Neural progenitor cell (in vitro differentiated cells): Measurements from ENCODE around the gene DDX18. TPM values are rescaled to one million over a fixed set of nuclear protein-coding genes. Genes with fewer than 3 reads are reported as not detected.

ENCODE experiments used
- DNase-seq: peaks from one replicate; pipeline ENCODE4 v3.0.0-alpha.2; 2016; ENCODE audit warnings: low spot score
- H2AFZ ChIP-seq: fragments of 200-600 bp; sonication (generic); replicated peaks from 2 replicates; pipeline ENCODE4 v1.6.1; 2016; ENCODE audit warnings: antibody characterized with exemption
- H3F3A ChIP-seq: fragments of 200-600 bp; sonication (generic); 2 replicates; pipeline ENCODE4 v1.6.1; 2016; ENCODE audit warnings: antibody characterized with exemption, low read depth
- H3K27ac ChIP-seq: fragments of 200-600 bp; sonication (generic); 2 replicates; pipeline ENCODE4 v1.5.1; 2016; ENCODE audit warnings: mild to moderate bottlenecking
- H3K27me3 ChIP-seq: fragments of 200-600 bp; sonication (generic); 2 replicates; pipeline ENCODE4 v1.6.1; 2016; ENCODE audit warnings: mild to moderate bottlenecking, moderate library complexity
- H3K36me3 ChIP-seq: fragments of 200-600 bp; sonication (generic); 2 replicates; pipeline ENCODE4 v1.5.1; 2016
- H3K4me1 ChIP-seq: fragments of 200-600 bp; sonication (generic); 2 replicates; pipeline ENCODE4 v1.6.1; 2016; ENCODE audit warnings: mixed run types
- H3K4me2 ChIP-seq: fragments of 200-600 bp; sonication (generic); 2 replicates; pipeline ENCODE4 v1.6.1; 2016
- H3K4me3 ChIP-seq: fragments of 200-600 bp; sonication (generic); 2 replicates; pipeline ENCODE4 v1.5.1; 2016
- H3K79me2 ChIP-seq: fragments of 200-600 bp; sonication (generic); 2 replicates; pipeline ENCODE4 v1.6.1; 2016; ENCODE audit warnings: low read depth
- H3K9ac ChIP-seq: fragments of 200-600 bp; sonication (generic); 2 replicates; pipeline ENCODE4 v1.6.1; 2016
- H3K9me3 ChIP-seq: fragments of 200-600 bp; sonication (generic); 2 replicates; pipeline ENCODE4 v1.5.1; 2016; ENCODE audit warnings: low read depth
- H4K20me1 ChIP-seq: fragments of 200-600 bp; sonication (generic); 2 replicates; pipeline ENCODE4 v1.6.1; 2016; ENCODE audit warnings: low read depth
- H3K27ac Mint-ChIP-seq: 3 replicates; pipeline ENCODE4 v1.8.0; 2021; ENCODE audit warnings: mixed read lengths
- H3K27me3 Mint-ChIP-seq: 2 replicates; pipeline ENCODE4 v1.8.0; 2022; ENCODE audit warnings: low read depth, mild to moderate bottlenecking, inconsistent platforms, moderate library complexity, mixed read lengths; ENCODE audit not compliant: insufficient read depth
- H3K36me3 Mint-ChIP-seq: 3 replicates; pipeline ENCODE4 v1.8.0; 2021; ENCODE audit warnings: mixed read lengths
- H3K4me1 Mint-ChIP-seq: 3 replicates; pipeline ENCODE4 v1.8.0; 2021; ENCODE audit warnings: mixed read lengths
- H3K4me3 Mint-ChIP-seq: 3 replicates; pipeline ENCODE4 v1.8.0; 2021; ENCODE audit warnings: mild to moderate bottlenecking, moderate library complexity, mixed read lengths
- H3K9me3 Mint-ChIP-seq: 3 replicates; pipeline ENCODE4 v1.8.0; 2020; ENCODE audit warnings: mixed read lengths
- CTCF ChIP-seq: fragments of 200-600 bp; sonication (generic); IDR thresholded peaks from 2 replicates; pipeline ENCODE4 v1.5.1; 2017; ENCODE audit warnings: antibody characterized with exemption, mild to moderate bottlenecking
- EZH2 ChIP-seq: fragments of 200-600 bp; sonication (generic); IDR thresholded peaks from 2 replicates; pipeline ENCODE4 v1.6.1; 2017; ENCODE audit warnings: antibody characterized with exemption, mild to moderate bottlenecking, moderate library complexity
- EZH2phosphoT487 ChIP-seq: fragments of 200-600 bp; sonication (generic); IDR thresholded peaks from 2 replicates; pipeline ENCODE4 v1.6.1; 2017; ENCODE audit warnings: antibody characterized with exemption
- total RNA-seq: library from RNA; depleted of rRNA; stranded (reverse); fragments of >200 nt; gene quantifications from 2 replicates; pipeline ENCODE4 v1.2.3, GENCODE V29; 2015; ENCODE audit warnings: low replicate concordance

Gene DDX18
- total RNA-seq, 1 donor from 2014 or later, result 87.0 TPM

GRCh38 chr2:117845304-117845703 is 30.8 kb downstream of the DDX18 start:
- Histone ChIP-seq H3K4me1 (peaks cover 8% of the 10 kb centered on the region), H3K4me3 (no peak overlapping the region), H3K36me3 (no peaks in the 10 kb centered on the region), H3K79me2 (no peaks in the 10 kb centered on the region), H2AFZ (no peak overlapping the region), H3K4me2 (no peak overlapping the region), H3K9ac (no peak overlapping the region), H3K9me3 (no peaks in the 10 kb centered on the region), H3F3A (no peaks in the 10 kb centered on the region), H4K20me1 (no peaks in the 10 kb centered on the region), H3K27me3 (no peaks in the 10 kb centered on the region), H3K27ac (no peak overlapping the region)
- Mint-ChIP-seq H3K4me3 (no peak overlapping the region), H3K27me3 (peaks cover 5% of the 10 kb centered on the region), H3K36me3 (no peaks in the 10 kb centered on the region), H3K27ac (no peak overlapping the region), H3K4me1 (peaks cover 12% of the 10 kb centered on the region), H3K9me3 (peaks cover 4% of the 10 kb centered on the region)
- TF ChIP-seq EZH2 (no peak), CTCF (no peak), EZH2phosphoT487 (no peak)
- no peak for DNase-seq

DNA sequence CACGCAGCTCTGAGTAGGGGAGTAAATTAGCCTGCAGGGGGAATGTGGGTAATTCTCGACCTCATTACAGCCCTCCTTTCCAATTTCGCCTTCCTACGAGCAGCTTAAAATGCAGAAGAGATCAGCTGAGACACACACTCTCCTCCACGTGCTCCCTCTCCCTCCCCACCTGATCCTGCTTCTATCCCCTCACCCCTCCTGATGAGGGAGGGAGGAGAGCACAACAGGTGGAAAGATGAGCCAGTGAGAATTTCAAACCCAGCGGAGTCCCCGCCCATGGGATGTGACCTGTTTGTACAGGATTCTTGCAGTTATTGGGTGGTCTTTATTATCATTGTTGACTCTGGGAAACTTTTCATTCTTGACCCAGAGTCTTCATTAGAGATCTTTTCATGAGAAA is 35.5 kb downstream of the DDX18 start:
- Mint-ChIP-seq H3K4me1 (peaks cover 16% of the 10 kb centered on the region), H3K27ac (no peak overlapping the region), H3K9me3 (peaks cover 4% of the 10 kb centered on the region), H3K27me3 (peaks cover 6% of the 10 kb centered on the region), H3K4me3 (no peak overlapping the region), H3K36me3 (no peaks in the 10 kb centered on the region)
- DNase-seq, result peak; percentile 47
- Histone ChIP-seq H2AFZ (no peak overlapping the region), H3K27ac (no peak overlapping the region), H3K4me3 (no peak overlapping the region), H4K20me1 (no peaks in the 10 kb centered on the region), H3F3A (no peaks in the 10 kb centered on the region), H3K4me2 (peak overlapping the region; percentile 54), H3K9me3 (no peaks in the 10 kb centered on the region), H3K27me3 (no peaks in the 10 kb centered on the region), H3K9ac (no peak overlapping the region), H3K4me1 (peaks cover 13% of the 10 kb centered on the region), H3K79me2 (no peaks in the 10 kb centered on the region), H3K36me3 (no peaks in the 10 kb centered on the region)
- TF ChIP-seq EZH2phosphoT487, result no peak
- TF ChIP-seq CTCF, result no peak
- TF ChIP-seq EZH2, result no peak

DNA sequence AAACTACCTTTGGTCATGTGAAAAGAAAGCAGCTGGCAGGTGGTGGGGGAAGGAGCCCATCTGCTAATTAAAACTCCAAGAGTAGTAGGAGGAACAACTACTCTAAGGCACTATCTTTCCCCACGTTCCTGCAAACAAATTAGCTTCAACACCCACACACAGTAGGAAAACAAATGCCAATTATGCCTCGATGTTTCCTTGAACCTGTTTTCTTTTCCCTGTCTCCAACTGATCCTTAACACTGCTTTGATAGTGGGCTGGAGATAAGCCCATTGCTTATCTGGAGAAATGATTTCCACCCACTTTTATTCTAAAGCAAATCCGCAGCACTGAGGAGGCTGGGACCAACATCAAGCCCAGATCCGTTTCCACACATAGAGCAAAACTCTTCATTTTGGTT is 36.0 kb downstream of the DDX18 start:
- Mint-ChIP-seq H3K27me3 (peaks cover 6% of the 10 kb centered on the region), H3K4me3 (no peak overlapping the region), H3K36me3 (no peaks in the 10 kb centered on the region), H3K27ac (no peak overlapping the region), H3K4me1 (peaks cover 16% of the 10 kb centered on the region), H3K9me3 (peaks cover 4% of the 10 kb centered on the region)
- Histone ChIP-seq H3K9me3 (no peaks in the 10 kb centered on the region), H3K27me3 (no peaks in the 10 kb centered on the region), H3F3A (no peaks in the 10 kb centered on the region), H3K4me2 (peak overlapping the region; percentile 54), H3K36me3 (no peaks in the 10 kb centered on the region), H3K9ac (no peak overlapping the region), H3K27ac (no peak overlapping the region), H4K20me1 (no peaks in the 10 kb centered on the region), H3K4me1 (peaks cover 13% of the 10 kb centered on the region), H2AFZ (no peak overlapping the region), H3K4me3 (no peak overlapping the region), H3K79me2 (no peaks in the 10 kb centered on the region)
- DNase-seq, result no peak
- TF ChIP-seq CTCF, result no peak

GRCh38 chr2:117851969-117852368 is 37.5 kb downstream of the DDX18 start:
- no peak for DNase-seq
- Histone ChIP-seq H3K27me3 (no peaks in the 10 kb centered on the region), H3K4me1 (peaks cover 13% of the 10 kb centered on the region), H3K27ac (no peak overlapping the region), H3F3A (no peaks in the 10 kb centered on the region), H3K9ac (no peak overlapping the region), H3K79me2 (no peaks in the 10 kb centered on the region), H2AFZ (no peak overlapping the region), H3K4me2 (no peak overlapping the region), H3K9me3 (no peaks in the 10 kb centered on the region), H4K20me1 (no peaks in the 10 kb centered on the region), H3K36me3 (no peaks in the 10 kb centered on the region), H3K4me3 (no peak overlapping the region)
- no peak for TF ChIP-seq EZH2
- no peak for TF ChIP-seq CTCF
- no peak for TF ChIP-seq EZH2phosphoT487
- Mint-ChIP-seq H3K9me3 (peaks cover 4% of the 10 kb centered on the region), H3K36me3 (no peaks in the 10 kb centered on the region), H3K27ac (no peak overlapping the region), H3K4me1 (peaks cover 16% of the 10 kb centered on the region), H3K27me3 (peaks cover 9% of the 10 kb centered on the region), H3K4me3 (no peak overlapping the region)
